Small intestine (tissue), 7 donors: Measurements from ENCODE around the gene SACS. TPM values are rescaled to one million over a fixed set of nuclear protein-coding genes. Genes with fewer than 3 reads are reported as not detected.

Source experiments
- DNase-seq, 2 donors: peaks; one replicate each; pipeline versions ENCODE4 v3.0.0 to v3.0.0-alpha.2; 2013
- FAIRE-seq: peaks from 2 replicates; lab custom pipeline; 2012; peaks lifted over from hg19 to GRCh38; lab: Jason Lieb, UNC
- H3K27ac ChIP-seq, 3 donors: one replicate each; pipeline ENCODE4 v1.5.1; 2013; ENCODE audit warnings: low read length in 2 of 3, mild to moderate bottlenecking in 2 of 3, control low read depth in 1 of 3, inconsistent platforms in 1 of 3, low read depth in 1 of 3, moderate library complexity in 1 of 3
- H3K27me3 ChIP-seq, 3 donors: one replicate each; pipeline ENCODE4 v1.6.1; 2013; ENCODE audit warnings: low read length in 3 of 3, inconsistent platforms in 1 of 3; ENCODE audit not compliant: control insufficient read depth in 3 of 3, insufficient read depth in 3 of 3
- H3K36me3 ChIP-seq, 3 donors: one replicate each; pipeline ENCODE4 v1.6.1; 2013; ENCODE audit warnings: low read length in 3 of 3, inconsistent platforms in 1 of 3, low read depth in 1 of 3, mild to moderate bottlenecking in 1 of 3, moderate library complexity in 1 of 3; ENCODE audit not compliant: control insufficient read depth in 3 of 3, insufficient read depth in 2 of 3
- H3K4me1 ChIP-seq, 3 donors: one replicate each; pipeline ENCODE4 v1.6.1; 2013; ENCODE audit warnings: low read length in 2 of 3, inconsistent platforms in 1 of 3, low read depth in 1 of 3, mild to moderate bottlenecking in 1 of 3, moderate library complexity in 1 of 3; ENCODE audit not compliant: control insufficient read depth in 3 of 3, insufficient read depth in 2 of 3
- H3K4me3 ChIP-seq, 3 donors: one replicate each; pipeline ENCODE4 v1.5.1; 2013; ENCODE audit warnings: low read length in 3 of 3, control low read depth in 1 of 3, inconsistent platforms in 1 of 3, low read depth in 1 of 3, mild to moderate bottlenecking in 1 of 3, moderate library complexity in 1 of 3
- H3K9me3 ChIP-seq, 2 donors: one replicate each; pipeline ENCODE4 v1.6.1; 2013; ENCODE audit warnings: low read depth in 1 of 2, low read length in 1 of 2; ENCODE audit not compliant: control insufficient read depth in 2 of 2, insufficient read depth in 1 of 2
- WGBS, 3 donors: extraction: QIAGEN DNeasy Blood & Tissue Kit; methylation state at CpG; one replicate each; pipeline ENCODE4 v1.1.7; 2013; 5-methylcytosine and 5-hydroxymethylcytosine counted together
- polyA plus RNA-seq, 4 donors: library from polyadenylated mRNA; stranded (reverse) in 3 of 4; unstranded in 1 of 4; fragments of 200-250 nt in 3 of 4; fragments of 120-200 nt in 1 of 4; gene quantifications; one replicate each; pipeline versions ENCODE4 v1.2.1 to v1.2.3, GENCODE V29; 2013
- donor health status: healthy with polysubstance abuse.
- donor health status: control.
- donor health status: control.
- donor health status: Bipolar disorder and iron deficiency.
- donor health status: healthy.

Gene SACS
- polyA plus RNA-seq, 4 donors, result 0.67 to 2.7 (median 1.1) TPM

DNA sequence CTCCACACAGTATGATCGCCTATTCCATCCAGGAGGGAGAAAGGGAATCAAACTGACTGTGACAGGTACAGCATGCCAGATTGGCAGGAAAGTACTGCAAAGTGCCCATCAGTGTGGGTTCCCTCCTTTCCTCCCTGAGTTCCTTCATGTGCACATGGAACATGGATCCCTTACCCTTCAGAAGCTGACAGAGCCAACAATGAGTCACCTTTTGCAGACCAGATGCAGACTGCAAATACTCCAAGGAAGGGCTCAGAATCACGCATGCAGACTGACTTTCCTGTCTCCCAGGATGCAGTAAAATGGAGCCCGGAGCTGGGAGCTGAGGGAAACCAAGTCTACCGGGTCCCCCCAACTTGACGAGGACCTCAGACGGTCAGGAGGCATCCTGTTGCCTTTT is 41.8 kb downstream of the SACS start:
- Histone ChIP-seq H3K36me3 (no peaks in the 10 kb centered on the region), H3K27me3 (no peaks in the 10 kb centered on the region), H3K27ac (no peak overlapping the region), H3K4me1 (no peaks in the 10 kb centered on the region), H3K4me3 (no peak overlapping the region), H3K9me3 (peaks cover 0 to 2% of the 10 kb centered on the region in 2 donors)
- DNase-seq (no peak), FAIRE-seq (no peak)
- 78 to 87% (median 81%) methylated on average over 6 of the region's 6 CpGs for WGBS, 3 donors

DNA sequence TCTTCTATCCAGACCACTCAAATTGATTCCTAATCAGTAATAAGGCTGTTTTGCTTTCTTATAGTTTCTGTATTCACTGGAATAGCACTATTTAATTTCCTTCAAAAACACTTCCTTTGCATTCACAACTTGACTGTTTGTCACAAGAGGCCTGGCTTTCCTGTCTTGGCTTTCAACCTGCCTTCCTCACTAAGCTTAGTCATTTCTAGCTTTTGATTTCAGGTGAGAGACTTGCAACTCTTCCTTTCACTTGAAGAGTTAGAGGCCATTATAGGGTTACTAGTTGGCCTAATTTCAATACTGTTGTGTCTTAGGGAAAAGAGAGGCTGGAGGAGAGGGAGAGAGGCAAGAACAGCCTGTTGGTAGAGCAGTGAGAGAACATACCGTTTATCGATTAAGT is 47.0 kb downstream of the SACS start:
- Histone ChIP-seq H3K4me1 (no peaks in the 10 kb centered on the region), H3K9me3 (no peaks in the 10 kb centered on the region), H3K36me3 (no peaks in the 10 kb centered on the region), H3K27me3 (no peaks in the 10 kb centered on the region), H3K27ac (no peak overlapping the region), H3K4me3 (no peak overlapping the region)
- FAIRE-seq (no peak), DNase-seq (no peak)
- WGBS, 3 donors, result 86 to 94% (median 91%) methylated on average over 2 of the region's 2 CpGs

DNA sequence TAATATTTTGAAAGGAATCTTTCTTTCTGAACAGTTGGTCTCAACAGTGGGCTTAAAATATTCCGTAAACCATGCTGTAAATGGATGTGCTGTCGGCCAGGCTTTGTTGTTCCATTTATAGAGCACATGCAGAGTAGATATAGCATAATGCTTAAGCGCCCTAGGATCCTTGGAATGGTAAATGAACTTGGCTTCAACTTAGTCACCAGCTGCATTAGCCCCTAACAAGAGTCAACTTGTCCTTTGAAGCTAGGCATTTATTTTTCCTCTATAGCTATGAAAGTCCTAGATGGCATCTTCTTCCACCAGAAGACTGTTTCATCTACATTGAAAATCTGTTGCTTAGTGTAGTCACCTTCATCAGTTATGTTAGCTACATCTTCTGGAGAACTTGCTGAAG is 47.6 kb downstream of the SACS start:
- no peaks in the 10 kb centered on the region for H3K36me3 ChIP-seq
- H3K4me1 ChIP-seq, result no peaks in the 10 kb centered on the region
- DNase-seq (no peak), FAIRE-seq (no peak)
- no peaks in the 10 kb centered on the region for H3K9me3 ChIP-seq
- WGBS, 3 donors, result 91 to 94% (median 91%) methylated on average over 3 of the region's 3 CpGs
- H3K27me3 ChIP-seq, result no peaks in the 10 kb centered on the region
- H3K4me3 ChIP-seq, result no peak overlapping the region
- H3K27ac ChIP-seq, result no peak overlapping the region

DNA sequence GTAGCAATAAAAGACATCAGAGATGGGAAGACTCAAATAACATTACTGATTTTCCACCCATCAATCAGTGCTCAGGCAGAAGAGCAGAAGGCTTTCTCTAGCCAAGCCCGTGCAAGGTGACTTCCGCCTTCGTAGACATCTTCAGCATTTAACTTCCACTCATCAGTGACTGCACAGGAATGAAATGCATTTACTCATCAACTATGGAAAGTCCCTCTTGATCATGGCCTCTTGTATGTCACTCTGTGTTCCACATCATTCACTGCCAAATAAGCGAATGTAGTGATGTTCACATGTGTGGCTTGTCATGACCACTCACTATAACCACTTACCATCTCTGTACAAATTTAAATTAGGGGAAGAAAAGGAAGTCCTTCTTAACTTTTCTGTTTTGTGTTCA is 49.4 kb downstream of the SACS start:
- H3K27ac ChIP-seq, result no peak overlapping the region
- 84 to 89% (median 86%) methylated on average over 4 of the region's 4 CpGs for WGBS, 3 donors
- peaks cover 0 to 7% (median 0%) of the 10 kb centered on the region in 3 donors for H3K27me3 ChIP-seq
- DNase-seq, result no peak
- no peak for FAIRE-seq
- H3K4me3 ChIP-seq, result no peak overlapping the region
- no peaks in the 10 kb centered on the region for H3K9me3 ChIP-seq
- no peaks in the 10 kb centered on the region for H3K36me3 ChIP-seq
- H3K4me1 ChIP-seq, result no peaks in the 10 kb centered on the region

DNA sequence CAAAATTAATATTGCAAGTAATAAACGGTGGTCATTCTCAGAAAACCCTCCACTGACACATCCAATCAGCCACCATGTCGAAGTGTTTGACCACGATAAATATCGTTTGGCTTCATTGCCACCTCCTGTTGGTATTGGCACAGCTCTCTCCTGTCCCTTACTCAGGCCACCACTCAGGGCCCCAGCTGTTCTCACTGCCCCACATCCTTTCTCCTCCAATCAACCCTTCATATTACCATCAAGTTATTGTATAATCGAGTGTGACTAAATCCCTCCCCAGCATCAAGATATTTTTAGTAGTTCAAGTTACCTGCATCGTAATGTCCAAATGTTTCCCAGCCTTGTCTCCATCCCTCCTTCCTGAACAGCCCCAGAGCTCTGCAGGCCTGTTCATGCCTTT is 50.4 kb downstream of the SACS start:
- no peak for FAIRE-seq
- H3K4me3 ChIP-seq, result no peak overlapping the region
- no peaks in the 10 kb centered on the region for H3K4me1 ChIP-seq
- WGBS, 3 donors, result 84 to 91% (median 88%) methylated on average over 6 of the region's 6 CpGs
- no peak for DNase-seq
- H3K9me3 ChIP-seq, result no peaks in the 10 kb centered on the region
- H3K36me3 ChIP-seq, result no peaks in the 10 kb centered on the region
- peaks cover 0 to 9% (median 0%) of the 10 kb centered on the region in 3 donors for H3K27me3 ChIP-seq
- no peak overlapping the region for H3K27ac ChIP-seq

DNA sequence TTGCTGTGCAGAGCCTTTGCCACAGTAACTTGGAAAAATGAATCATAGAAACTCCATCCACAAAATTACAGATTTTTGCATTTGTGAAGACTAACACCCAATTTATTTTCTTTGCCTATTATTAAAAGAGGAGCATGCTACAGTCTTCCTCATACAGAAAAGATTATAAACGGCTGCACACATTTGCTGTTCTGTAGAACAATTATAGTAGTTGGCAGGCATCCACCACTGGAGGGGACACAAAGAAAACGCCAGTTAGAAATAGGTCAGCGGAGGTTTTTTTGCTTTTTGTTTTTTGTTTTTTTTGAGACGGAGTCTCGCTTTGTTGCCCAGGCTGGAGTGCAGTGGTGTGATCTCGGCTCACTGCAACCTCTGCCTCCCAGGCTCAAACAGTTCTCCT is 51.6 kb downstream of the SACS start:
- FAIRE-seq (no peak), DNase-seq (no peak)
- Histone ChIP-seq H3K4me1 (no peaks in the 10 kb centered on the region), H3K36me3 (no peaks in the 10 kb centered on the region), H3K27me3 (peaks cover 0 to 9% (median 0%) of the 10 kb centered on the region in 3 donors), H3K9me3 (no peaks in the 10 kb centered on the region), H3K27ac (no peak overlapping the region), H3K4me3 (no peak overlapping the region)
- WGBS, 3 donors, result 54 to 66% (median 60%) methylated on average over 6 of the region's 6 CpGs

DNA sequence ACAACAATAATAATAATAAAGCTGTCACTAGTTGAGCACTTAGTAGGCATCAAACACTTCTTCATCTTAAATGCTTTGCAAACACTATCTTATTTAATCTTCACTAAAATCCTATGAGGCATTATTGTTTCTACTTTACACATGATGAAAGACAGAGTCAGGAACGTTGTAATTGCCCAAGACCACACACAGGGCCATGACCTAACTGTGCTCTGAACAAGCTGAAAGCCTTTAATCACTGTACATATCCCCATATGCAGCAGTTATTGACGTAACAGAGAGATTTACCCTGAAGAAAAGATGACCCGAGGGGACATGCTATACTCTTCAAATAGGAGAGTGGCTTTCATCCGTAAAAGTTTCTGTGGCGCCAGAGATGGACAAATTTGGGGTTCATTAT is 53.0 kb downstream of the SACS start:
- WGBS, 3 donors, result 77 to 78% (median 78%) methylated on average over 5 of the region's 5 CpGs
- FAIRE-seq (no peak), DNase-seq (no peak)
- Histone ChIP-seq H3K9me3 (no peaks in the 10 kb centered on the region), H3K4me1 (no peaks in the 10 kb centered on the region), H3K27me3 (peaks cover 0 to 9% (median 0%) of the 10 kb centered on the region in 3 donors), H3K4me3 (no peak overlapping the region), H3K27ac (no peak overlapping the region), H3K36me3 (no peaks in the 10 kb centered on the region)

DNA sequence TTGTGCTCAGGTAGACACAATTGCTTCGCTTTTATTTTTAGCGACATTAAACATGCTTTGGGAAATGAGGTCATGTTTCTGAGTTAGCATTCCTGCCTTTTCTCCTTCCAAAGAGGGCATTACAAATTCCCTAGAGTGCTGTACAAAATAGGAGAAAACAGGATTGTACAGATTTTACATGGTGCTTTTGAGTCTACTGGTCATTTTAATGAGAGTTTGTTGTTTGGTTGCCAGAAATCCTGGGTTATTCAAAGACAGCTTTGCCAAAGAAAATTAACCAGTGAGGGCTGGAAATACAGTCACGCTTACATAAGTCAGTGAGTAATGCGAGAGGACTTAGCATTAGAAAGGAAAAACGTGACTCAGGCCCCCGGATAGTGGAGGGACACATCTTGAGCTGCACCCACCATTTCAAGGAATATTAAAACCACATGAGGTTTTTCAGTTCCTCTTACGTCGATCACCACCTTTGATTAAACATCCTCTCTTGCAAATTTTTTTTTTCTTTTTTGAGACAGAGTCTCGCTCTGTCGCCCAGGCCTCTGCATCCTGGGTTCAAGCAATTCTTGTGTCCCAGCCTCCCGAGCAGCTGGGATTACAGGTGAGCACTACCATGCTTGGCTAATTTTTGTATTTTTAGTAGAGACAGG is 55.4 kb downstream of the SACS start:
- H3K27ac ChIP-seq, result peak overlapping the region in 1 of 3 donors; percentile 38
- peak in 1 of 2 donors; percentile 25 for DNase-seq
- peaks cover 0 to 9% (median 0%) of the 10 kb centered on the region in 3 donors for H3K27me3 ChIP-seq
- no peak overlapping the region for H3K4me3 ChIP-seq
- no peaks in the 10 kb centered on the region for H3K4me1 ChIP-seq
- H3K9me3 ChIP-seq, result no peaks in the 10 kb centered on the region
- no peak for FAIRE-seq
- 49 to 69% (median 56%) methylated on average over 11 of the region's 11 CpGs for WGBS, 3 donors
- peaks cover 0 to 2% (median 0%) of the 10 kb centered on the region in 3 donors for H3K36me3 ChIP-seq

DNA sequence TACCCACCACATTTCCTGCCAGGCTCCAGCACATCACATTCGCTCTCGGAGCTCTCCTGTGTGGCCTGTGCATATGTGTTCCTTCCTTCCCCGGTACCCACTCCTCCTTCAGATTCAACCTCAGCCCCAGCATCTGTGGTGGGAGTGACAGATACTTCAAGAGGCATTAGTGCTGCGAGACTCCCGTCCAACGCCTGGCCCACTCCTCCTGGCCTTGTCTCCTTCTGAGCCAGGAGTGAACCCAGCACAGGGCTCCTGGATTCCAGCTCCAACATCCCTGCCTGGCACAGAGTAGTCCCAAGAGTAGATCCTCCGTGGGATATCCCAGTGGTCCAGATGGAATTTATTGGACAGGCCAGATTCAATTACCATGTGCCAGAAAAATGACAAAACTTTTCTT is 55.9 kb downstream of the SACS start:
- no peak overlapping the region for H3K27ac ChIP-seq
- DNase-seq (no peak), FAIRE-seq (no peak)
- no peaks in the 10 kb centered on the region for H3K4me1 ChIP-seq
- no peak overlapping the region for H3K4me3 ChIP-seq
- peaks cover 0 to 2% (median 0%) of the 10 kb centered on the region in 3 donors for H3K36me3 ChIP-seq
- H3K27me3 ChIP-seq, result peaks cover 0 to 9% (median 0%) of the 10 kb centered on the region in 3 donors
- H3K9me3 ChIP-seq, result no peaks in the 10 kb centered on the region
- WGBS, 3 donors, result 77 to 89% (median 81%) methylated on average over 7 of the region's 7 CpGs
